HAP-1 (cell line): ENCODE data around the gene PLD1.
A peak's percentile ranks its signal among the peaks of the same experiment; 100 is the strongest.

ENCODE experiments used
- DNase-seq, 2 experiments: peaks; one replicate each; pipeline ENCODE4 v3.0.0-alpha.2; 2016 to 2020; ENCODE audit warnings: low spot score in 2 of 2
- H3K27me3 ChIP-seq: fragments of 250-450 bp; sonication (Bioruptor Pico); 2 replicates; pipeline ENCODE4 v1.5.1; 2020; ENCODE audit warnings: low read depth, mild to moderate bottlenecking, moderate library complexity
- H3K36me3 ChIP-seq: fragments of 250-450 bp; sonication (Bioruptor Pico); replicated peaks from 2 replicates; pipeline ENCODE4 v1.5.1; 2020; ENCODE audit warnings: mild to moderate bottlenecking
- H3K4me1 ChIP-seq: fragments of 250-450 bp; sonication (Bioruptor Pico); 2 replicates; pipeline ENCODE4 v1.5.1; 2020; ENCODE audit warnings: mild to moderate bottlenecking
- H3K4me3 ChIP-seq: fragments of 250-450 bp; sonication (Bioruptor Pico); 2 replicates; pipeline ENCODE4 v1.5.1; 2020; ENCODE audit warnings: mild to moderate bottlenecking, moderate library complexity
- H3K9me3 ChIP-seq: fragments of 250-450 bp; sonication (Bioruptor Pico); 2 replicates; pipeline ENCODE4 v1.5.1; 2020; ENCODE audit warnings: mild to moderate bottlenecking, moderate library complexity
- in situ Hi-C: fragments of 300-500 bp; cut with MboI; formaldehyde crosslinking; loops from 3 replicates; pipeline ENCODE4 v1.14.3; 2020; ENCODE audit warnings: low sequenced_read_pairs, inconsistent platforms, mixed read lengths

PLD1 gene

GRCh38 chr3:171606151-171606751, 204.0 kb downstream of the PLD1 start:
- Histone ChIP-seq H3K9me3 (no peaks in the 10 kb centered on the region), H3K4me3 (no peak overlapping the region), H3K36me3 (no peaks in the 10 kb centered on the region), H3K27me3 (no peaks in the 10 kb centered on the region), H3K4me1 (no peaks in the 10 kb centered on the region)
- in situ Hi-C loops: no loop called here
- no peak for DNase-seq

GRCh38 chr3:171604370-171604769, 205.9 kb downstream of the PLD1 start:
- in situ Hi-C loops: no loop called here
- no peaks in the 10 kb centered on the region for H3K27me3 ChIP-seq
- no peaks in the 10 kb centered on the region for H3K9me3 ChIP-seq
- no peaks in the 10 kb centered on the region for H3K4me1 ChIP-seq
- no peak overlapping the region for H3K4me3 ChIP-seq
- no peak for DNase-seq
- no peaks in the 10 kb centered on the region for H3K36me3 ChIP-seq

GRCh38 chr3:171602072-171602471, 208.2 kb downstream of the PLD1 start:
- DNase-seq: no peak
- Histone ChIP-seq H3K9me3 (no peaks in the 10 kb centered on the region), H3K4me1 (no peaks in the 10 kb centered on the region), H3K4me3 (no peak overlapping the region), H3K27me3 (no peaks in the 10 kb centered on the region), H3K36me3 (no peaks in the 10 kb centered on the region)
- in situ Hi-C loops: no loop called here

- no peak for DNase-seq
- H3K36me3 ChIP-seq: no peaks in the 10 kb centered on the region
- H3K9me3 ChIP-seq: no peaks in the 10 kb centered on the region
- in situ Hi-C loops: no loop called here
- H3K4me3 ChIP-seq: no peak overlapping the region
- H3K27me3 ChIP-seq: no peaks in the 10 kb centered on the region
- H3K4me1 ChIP-seq: no peaks in the 10 kb centered on the region
Observed at GRCh38 chr3:171600030-171600429, 210.3 kb downstream of the PLD1 start.

GRCh38 chr3:171598990-171599389, 211.3 kb downstream of the PLD1 start:
- Histone ChIP-seq H3K27me3 (no peaks in the 10 kb centered on the region), H3K4me3 (no peak overlapping the region), H3K9me3 (no peaks in the 10 kb centered on the region), H3K36me3 (no peaks in the 10 kb centered on the region), H3K4me1 (no peaks in the 10 kb centered on the region)
- DNase-seq: no peak
- in situ Hi-C loops: no loop called here

- DNase-seq: no peak
Observed at GRCh38 chr3:171592786-171593185, 217.5 kb downstream of the PLD1 start.

GRCh38 chr3:171591070-171591469, 219.2 kb downstream of the PLD1 start:
- Histone ChIP-seq H3K27me3 (peaks cover 4% of the 10 kb centered on the region; the same call in 1 of the 2 replicates), H3K9me3 (no peaks in the 10 kb centered on the region), H3K4me1 (no peaks in the 10 kb centered on the region), H3K4me3 (no peak overlapping the region), H3K36me3 (no peaks in the 10 kb centered on the region)
- DNase-seq: peak in 1 of 2 experiments; percentile 21
- in situ Hi-C loops: no loop called here

More at GRCh38 chr3:171592786-171593185, 217.5 kb downstream of the PLD1 start:
- Histone ChIP-seq H3K4me3 (no peak overlapping the region), H3K4me1 (no peaks in the 10 kb centered on the region), H3K36me3 (no peaks in the 10 kb centered on the region), H3K27me3 (peaks cover 4% of the 10 kb centered on the region; the same call in 1 of the 2 replicates), H3K9me3 (no peaks in the 10 kb centered on the region)
- in situ Hi-C loops: no loop called here

GRCh38 chr3:171586274-171586673, 224.0 kb downstream of the PLD1 start:
- Histone ChIP-seq H3K9me3 (no peaks in the 10 kb centered on the region), H3K27me3 (no peaks in the 10 kb centered on the region), H3K4me3 (no peak overlapping the region), H3K4me1 (no peaks in the 10 kb centered on the region), H3K36me3 (no peaks in the 10 kb centered on the region)
- in situ Hi-C loops: no loop called here
- no peak for DNase-seq

- no peak overlapping the region for H3K4me3 ChIP-seq
- DNase-seq: no peak
Observed at GRCh38 chr3:171585039-171585438, 225.2 kb downstream of the PLD1 start.

GRCh38 chr3:171584100-171584499, 226.2 kb downstream of the PLD1 start:
- no peak for DNase-seq
- H3K4me3 ChIP-seq: no peak overlapping the region
- in situ Hi-C loops: no loop called here
- no peaks in the 10 kb centered on the region for H3K4me1 ChIP-seq
- H3K36me3 ChIP-seq: no peaks in the 10 kb centered on the region
- H3K27me3 ChIP-seq: no peaks in the 10 kb centered on the region
- H3K9me3 ChIP-seq: no peaks in the 10 kb centered on the region

More at GRCh38 chr3:171585039-171585438, 225.2 kb downstream of the PLD1 start:
- in situ Hi-C loops: no loop called here
- no peaks in the 10 kb centered on the region for H3K9me3 ChIP-seq
- no peaks in the 10 kb centered on the region for H3K36me3 ChIP-seq
- H3K27me3 ChIP-seq: no peaks in the 10 kb centered on the region
- no peaks in the 10 kb centered on the region for H3K4me1 ChIP-seq

GRCh38 chr3:171574556-171575240, 235.6 kb downstream of the PLD1 start:
- H3K4me3 ChIP-seq: no peak overlapping the region
- DNase-seq: no peak
- peaks cover 4% of the 10 kb centered on the region; the same call in 1 of the 2 replicates for H3K27me3 ChIP-seq
- no peaks in the 10 kb centered on the region for H3K36me3 ChIP-seq
- no peaks in the 10 kb centered on the region for H3K4me1 ChIP-seq
- in situ Hi-C loops: loop anchor here (25.0 kb wide), 2 partner anchors 387 to 512 kb away; no protein-coding TSS in a partner anchor
- no peaks in the 10 kb centered on the region for H3K9me3 ChIP-seq

GRCh38 chr3:171569571-171570132, 240.6 kb downstream of the PLD1 start:
- peak in 1 of 2 experiments; percentile 5 for DNase-seq
- Histone ChIP-seq H3K9me3 (no peaks in the 10 kb centered on the region), H3K4me1 (no peaks in the 10 kb centered on the region), H3K4me3 (no peak overlapping the region), H3K27me3 (no peaks in the 10 kb centered on the region; the same call in 1 of the 2 replicates), H3K36me3 (no peaks in the 10 kb centered on the region)
- in situ Hi-C loops: loop anchor here (25.0 kb wide), 2 partner anchors 382 to 507 kb away; no protein-coding TSS in a partner anchor

GRCh38 chr3:171568766-171569165, 241.5 kb downstream of the PLD1 start:
- Histone ChIP-seq H3K9me3 (no peaks in the 10 kb centered on the region), H3K36me3 (no peaks in the 10 kb centered on the region), H3K4me3 (no peak overlapping the region), H3K27me3 (no peaks in the 10 kb centered on the region), H3K4me1 (no peaks in the 10 kb centered on the region)
- in situ Hi-C loops: loop anchor here (25.0 kb wide), 2 partner anchors 381 to 506 kb away; no protein-coding TSS in a partner anchor
- no peak for DNase-seq
